ENCODE measurements around the gene PDGFRB. TPM values are rescaled to one million over a fixed set of nuclear protein-coding genes. Genes with fewer than 3 reads are reported as not detected.

The PDGFRB gene
- polyA plus RNA-seq, 2 of the 4 experiments (the other 2 are of a cell fraction), result 0.22 TPM

DNA sequence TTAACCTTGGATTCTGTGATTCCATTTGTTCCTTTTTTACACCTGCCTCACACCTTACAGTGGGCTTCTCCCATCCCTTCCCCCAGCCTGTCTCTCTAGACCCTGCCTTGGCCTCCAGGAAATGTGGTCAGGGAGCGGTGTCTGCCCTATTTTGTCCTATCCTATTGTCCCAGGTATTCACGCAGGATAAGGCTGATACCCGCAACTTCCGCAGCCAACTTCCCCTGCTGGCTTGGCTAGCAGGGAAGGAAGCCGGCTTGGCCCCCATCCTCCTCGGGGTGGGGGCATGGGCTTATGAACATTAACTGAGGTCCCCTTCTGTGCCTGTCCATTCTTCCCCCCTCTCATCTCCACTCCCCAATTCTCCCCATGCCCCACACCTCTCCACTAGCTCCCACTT lies 72.8 kb downstream of the PDGFRB start:
- ATAC-seq, result no peak
- Histone ChIP-seq H3K27ac (no peak overlapping the region), H3K4me1 (no peaks in the 10 kb centered on the region), H3K4me3 (no peak overlapping the region), H3K9me3 (no peaks in the 10 kb centered on the region), H3K4me2 (no peak overlapping the region)
- POLR2A ChIA-PET, result no interaction called here
- 78% methylated on average over 6 of the region's 6 CpGs for WGBS (ENCODE audit: missing lambda C conversion rate)
- CTCF ChIA-PET, result no interaction called here
- DNase-seq (ENCODE audit: low read depth in 1 of 2, low spot score in 1 of 2), result no peak
- FAIRE-seq, result no peak
- TF ChIP-seq PHF8 (IDR thresholded peaks at IDR 0.05; ENCODE audit: borderline replicate concordance, low read depth) (no peak), RCOR1 (IDR thresholded peaks at IDR 0.05; ENCODE audit: low read depth, low read length) (no peak), HOXB13 (CRISPR knock-in tag; IDR thresholded peaks at IDR 0.05; ENCODE audit: low read depth) (no peak), HDAC2 (IDR thresholded peaks at IDR 0.05) (no peak), GATA3 (IDR thresholded peaks at IDR 0.05; ENCODE audit: borderline replicate concordance) (no peak), RAD21 (conservative IDR thresholded peaks at IDR 0.05 in 1 of 2, IDR thresholded peaks at IDR 0.05 in 1 of 2) (no peak), MAZ (IDR thresholded peaks at IDR 0.05; ENCODE audit: borderline replicate concordance, low read depth, low read length) (no peak), FOSL2 (IDR thresholded peaks at IDR 0.05) (no peak), FOSL2 (CRISPR knock-in tag; IDR thresholded peaks at IDR 0.05) (no peak), POLR2AphosphoS2 (conservative IDR thresholded peaks at IDR 0.05; ENCODE audit: low read length) (no peak), EHMT2 (IDR thresholded peaks at IDR 0.05; ENCODE audit: low read depth) (no peak), KDM1A (IDR thresholded peaks at IDR 0.05; ENCODE audit: low read depth) (no peak), MAFK (IDR thresholded peaks at IDR 0.05; ENCODE audit: partially characterized antibody) (no peak), KDM5A (IDR thresholded peaks at IDR 0.05) (no peak), RFX5 (IDR thresholded peaks at IDR 0.05) (no peak), TP53 (CRISPR knock-in tag; IDR thresholded peaks at IDR 0.05) (no peak)
- TF ChIP-seq, protein P1, sequence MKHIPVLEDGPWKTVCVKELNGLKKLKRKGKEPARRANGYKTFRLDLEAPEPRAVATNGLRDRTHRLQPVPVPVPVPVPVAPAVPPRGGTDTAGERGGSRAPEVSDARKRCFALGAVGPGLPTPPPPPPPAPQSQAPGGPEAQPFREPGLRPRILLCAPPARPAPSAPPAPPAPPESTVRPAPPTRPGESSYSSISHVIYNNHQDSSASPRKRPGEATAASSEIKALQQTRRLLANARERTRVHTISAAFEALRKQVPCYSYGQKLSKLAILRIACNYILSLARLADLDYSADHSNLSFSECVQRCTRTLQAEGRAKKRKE (CRISPR knock-in tag; IDR thresholded peaks at IDR 0.05; ENCODE audit: low read depth), result no peak
- TF ChIP-seq, protein P2, sequence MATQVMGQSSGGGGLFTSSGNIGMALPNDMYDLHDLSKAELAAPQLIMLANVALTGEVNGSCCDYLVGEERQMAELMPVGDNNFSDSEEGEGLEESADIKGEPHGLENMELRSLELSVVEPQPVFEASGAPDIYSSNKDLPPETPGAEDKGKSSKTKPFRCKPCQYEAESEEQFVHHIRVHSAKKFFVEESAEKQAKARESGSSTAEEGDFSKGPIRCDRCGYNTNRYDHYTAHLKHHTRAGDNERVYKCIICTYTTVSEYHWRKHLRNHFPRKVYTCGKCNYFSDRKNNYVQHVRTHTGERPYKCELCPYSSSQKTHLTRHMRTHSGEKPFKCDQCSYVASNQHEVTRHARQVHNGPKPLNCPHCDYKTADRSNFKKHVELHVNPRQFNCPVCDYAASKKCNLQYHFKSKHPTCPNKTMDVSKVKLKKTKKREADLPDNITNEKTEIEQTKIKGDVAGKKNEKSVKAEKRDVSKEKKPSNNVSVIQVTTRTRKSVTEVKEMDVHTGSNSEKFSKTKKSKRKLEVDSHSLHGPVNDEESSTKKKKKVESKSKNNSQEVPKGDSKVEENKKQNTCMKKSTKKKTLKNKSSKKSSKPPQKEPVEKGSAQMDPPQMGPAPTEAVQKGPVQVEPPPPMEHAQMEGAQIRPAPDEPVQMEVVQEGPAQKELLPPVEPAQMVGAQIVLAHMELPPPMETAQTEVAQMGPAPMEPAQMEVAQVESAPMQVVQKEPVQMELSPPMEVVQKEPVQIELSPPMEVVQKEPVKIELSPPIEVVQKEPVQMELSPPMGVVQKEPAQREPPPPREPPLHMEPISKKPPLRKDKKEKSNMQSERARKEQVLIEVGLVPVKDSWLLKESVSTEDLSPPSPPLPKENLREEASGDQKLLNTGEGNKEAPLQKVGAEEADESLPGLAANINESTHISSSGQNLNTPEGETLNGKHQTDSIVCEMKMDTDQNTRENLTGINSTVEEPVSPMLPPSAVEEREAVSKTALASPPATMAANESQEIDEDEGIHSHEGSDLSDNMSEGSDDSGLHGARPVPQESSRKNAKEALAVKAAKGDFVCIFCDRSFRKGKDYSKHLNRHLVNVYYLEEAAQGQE (IDR thresholded peaks at IDR 0.05), result no peak
- TF ChIP-seq, protein P3, sequence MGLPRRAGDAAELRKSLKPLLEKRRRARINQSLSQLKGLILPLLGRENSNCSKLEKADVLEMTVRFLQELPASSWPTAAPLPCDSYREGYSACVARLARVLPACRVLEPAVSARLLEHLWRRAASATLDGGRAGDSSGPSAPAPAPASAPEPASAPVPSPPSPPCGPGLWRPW (IDR thresholded peaks at IDR 0.05), result no peak

DNA sequence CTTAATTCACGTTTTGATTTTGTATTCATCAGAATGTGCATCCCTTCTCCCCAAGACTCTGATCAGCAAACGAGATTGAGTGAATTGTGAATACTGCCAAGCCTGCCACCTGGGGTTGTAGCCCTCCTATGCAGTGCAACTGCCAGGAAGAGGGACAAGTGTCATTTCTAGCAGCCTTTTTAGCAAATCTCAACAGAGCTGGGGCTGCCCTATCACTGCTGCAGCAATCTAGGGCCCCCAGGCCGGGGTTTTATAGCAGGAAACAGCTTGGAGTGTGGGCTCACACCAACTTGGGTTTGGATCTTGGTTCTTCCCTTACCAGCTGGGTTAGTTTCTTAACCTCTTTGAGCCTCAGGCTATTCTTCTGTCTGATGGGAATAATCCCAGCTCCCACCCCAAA lies 73.3 kb downstream of the PDGFRB start:
- FAIRE-seq (no peak), DNase-seq (ENCODE audit: low read depth in 1 of 2, low spot score in 1 of 2) (no peak), ATAC-seq (peak in 1 of 2 experiments; percentile 11; a peak in 1 of 6 replicates)
- no peak overlapping the region for H3K4me2 ChIP-seq
- H3K4me3 ChIP-seq, result no peak overlapping the region
- no peak overlapping the region for H3K27ac ChIP-seq
- WGBS (ENCODE audit: missing lambda C conversion rate), result 27% methylated on average over 3 of the region's 3 CpGs
- CTCF ChIA-PET, result no interaction called here
- H3K9me3 ChIP-seq, result no peaks in the 10 kb centered on the region
- TF ChIP-seq HOXB13 (CRISPR knock-in tag; IDR thresholded peaks at IDR 0.05; ENCODE audit: low read depth) (no peak), GATA3 (IDR thresholded peaks at IDR 0.05; ENCODE audit: borderline replicate concordance) (no peak), CBX2 (IDR thresholded peaks at IDR 0.05; ENCODE audit: borderline replicate concordance, low read depth) (no peak), POLR2A (IDR thresholded peaks at IDR 0.05; ENCODE audit: low read length) (no peak), FOSB (CRISPR knock-in tag; IDR thresholded peaks at IDR 0.05) (no peak), CHD4 (IDR thresholded peaks at IDR 0.05; ENCODE audit: borderline replicate concordance) (no peak), SMC3 (IDR thresholded peaks at IDR 0.05) (no peak), MAFK (IDR thresholded peaks at IDR 0.05; ENCODE audit: partially characterized antibody) (no peak), JUNB (IDR thresholded peaks at IDR 0.05) (no peak), RAD21 (conservative IDR thresholded peaks at IDR 0.05 in 1 of 2, IDR thresholded peaks at IDR 0.05 in 1 of 2) (no peak), JUN (IDR thresholded peaks at IDR 0.05) (no peak), EHMT2 (IDR thresholded peaks at IDR 0.05; ENCODE audit: low read depth) (no peak), BHLHE40 (IDR thresholded peaks at IDR 0.05; ENCODE audit: low read depth, low read length) (no peak), PHF8 (IDR thresholded peaks at IDR 0.05; ENCODE audit: borderline replicate concordance, low read depth) (no peak), HEYL (CRISPR knock-in tag; IDR thresholded peaks at IDR 0.05) (no peak), FOXS1 (CRISPR knock-in tag; IDR thresholded peaks at IDR 0.05) (no peak)
- no peaks in the 10 kb centered on the region for H3K4me1 ChIP-seq
- POLR2A ChIA-PET, result no interaction called here

All from A549 (cell line).